SJCRH30 (cell line): Measurements from ENCODE around the gene ZNF746. TPM values are rescaled to one million over a fixed set of nuclear protein-coding genes. Genes with fewer than 3 reads are reported as not detected.

Source experiments
- DNase-seq, 2 experiments: peaks; one replicate each; pipeline ENCODE4 v3.0.0-alpha.2; 2015 to 2020
- H3K27ac ChIP-seq: fragments of 250-450 bp; sonication (Bioruptor Pico); 2 replicates; pipeline ENCODE4 v1.5.1; 2020; ENCODE audit warnings: mild to moderate bottlenecking, moderate library complexity
- H3K27me3 ChIP-seq: fragments of 250-450 bp; sonication (Bioruptor Pico); 2 replicates; pipeline ENCODE4 v1.5.1; 2020; ENCODE audit warnings: mild to moderate bottlenecking, moderate library complexity
- H3K36me3 ChIP-seq: fragments of 250-450 bp; sonication (Bioruptor Pico); 2 replicates; pipeline ENCODE4 v1.5.1; 2020; ENCODE audit warnings: mild to moderate bottlenecking, moderate library complexity
- H3K4me1 ChIP-seq: fragments of 250-450 bp; sonication (Bioruptor Pico); 2 replicates; pipeline ENCODE4 v1.5.1; 2020; ENCODE audit warnings: mild to moderate bottlenecking, moderate library complexity
- H3K4me3 ChIP-seq: fragments of 250-450 bp; sonication (Bioruptor Pico); 2 replicates; pipeline ENCODE4 v1.5.1; 2020; ENCODE audit warnings: mild to moderate bottlenecking, moderate library complexity
- H3K9me3 ChIP-seq: fragments of 250-450 bp; sonication (Bioruptor Pico); replicated peaks from 2 replicates; pipeline ENCODE4 v1.5.1; 2020; ENCODE audit warnings: mild to moderate bottlenecking, moderate library complexity
- total RNA-seq: library from RNA; depleted of rRNA; stranded (reverse); fragments of >200 nt; shearing (Covaris generic); gene quantifications from 2 replicates; pipeline ENCODE4 v1.2.3, GENCODE V29; 2014; rRNA removed

The ZNF746 gene
- 13.3 and 14.6 TPM in 2 replicates for total RNA-seq

GRCh38 chr7:149497467-149498261, at the start of gene ZNF746:
Gene ZNF746 (minus strand): TSS chr7:149497809. CDS start chr7:149497536, 273 bp downstream.
- Histone ChIP-seq H3K4me1 (no peaks in the 10 kb centered on the region; the same call in 1 of the 2 replicates), H3K4me3 (peak within 1 kb of the TSS; percentile 66), H3K9me3 (no peaks in the 10 kb centered on the region), H3K36me3 (peaks cover 11% of the 10 kb centered on the region), H3K27ac (no peak within 1 kb of the TSS), H3K27me3 (peaks cover 6% of the 10 kb centered on the region)
- peak; percentile 84 to 89 for DNase-seq

- no peak for DNase-seq
- H3K27me3 ChIP-seq: no peaks in the 10 kb centered on the region
- no peaks in the 10 kb centered on the region for H3K9me3 ChIP-seq
- H3K27ac ChIP-seq: no peak overlapping the region
- H3K4me3 ChIP-seq: no peak overlapping the region
- peaks cover 54% of the 10 kb centered on the region for H3K36me3 ChIP-seq
- H3K4me1 ChIP-seq: no peaks in the 10 kb centered on the region
Observed at GRCh38 chr7:149547126-149547525, 49.5 kb upstream of the ZNF746 start.

GRCh38 chr7:149546331-149546730, 48.7 kb upstream of the ZNF746 start:
- H3K4me1 ChIP-seq: no peaks in the 10 kb centered on the region
- DNase-seq: no peak
- H3K27me3 ChIP-seq: no peaks in the 10 kb centered on the region
- peaks cover 48% of the 10 kb centered on the region for H3K36me3 ChIP-seq
- no peak overlapping the region for H3K27ac ChIP-seq
- H3K9me3 ChIP-seq: peaks cover under 1% of the 10 kb centered on the region; the same call in 1 of the 2 replicates
- no peak overlapping the region for H3K4me3 ChIP-seq

GRCh38 chr7:149544028-149544427, 46.4 kb upstream of the ZNF746 start:
- no peak overlapping the region for H3K27ac ChIP-seq
- no peaks in the 10 kb centered on the region for H3K27me3 ChIP-seq
- no peak for DNase-seq
- H3K4me1 ChIP-seq: no peaks in the 10 kb centered on the region
- peaks cover 8% of the 10 kb centered on the region; the same call in 1 of the 2 replicates for H3K9me3 ChIP-seq
- H3K4me3 ChIP-seq: no peak overlapping the region
- peaks cover 28% of the 10 kb centered on the region for H3K36me3 ChIP-seq

GRCh38 chr7:149532654-149533053, 35.0 kb upstream of the ZNF746 start:
- Histone ChIP-seq H3K4me3 (no peak overlapping the region), H3K27ac (no peak overlapping the region), H3K4me1 (no peaks in the 10 kb centered on the region), H3K9me3 (peaks cover 25% of the 10 kb centered on the region), H3K36me3 (no peaks in the 10 kb centered on the region), H3K27me3 (no peaks in the 10 kb centered on the region)
- DNase-seq: no peak

- Histone ChIP-seq H3K36me3 (no peaks in the 10 kb centered on the region), H3K9me3 (peaks cover 25% of the 10 kb centered on the region), H3K27ac (no peak overlapping the region), H3K27me3 (no peaks in the 10 kb centered on the region), H3K4me1 (no peaks in the 10 kb centered on the region), H3K4me3 (no peak overlapping the region)
- peak in 1 of 2 experiments; percentile 15 for DNase-seq
Observed at GRCh38 chr7:149529136-149529718, 31.6 kb upstream of the ZNF746 start.

- DNase-seq: no peak
- Histone ChIP-seq H3K4me3 (no peak overlapping the region), H3K4me1 (no peaks in the 10 kb centered on the region), H3K27me3 (no peaks in the 10 kb centered on the region; the same call in 1 of the 2 replicates), H3K9me3 (peaks cover 17% of the 10 kb centered on the region), H3K36me3 (no peaks in the 10 kb centered on the region), H3K27ac (no peak overlapping the region)
Observed at GRCh38 chr7:149527414-149527813, 29.8 kb upstream of the ZNF746 start.

- no peak overlapping the region for H3K4me3 ChIP-seq
- H3K4me1 ChIP-seq: no peaks in the 10 kb centered on the region
- no peaks in the 10 kb centered on the region; the same call in 1 of the 2 replicates for H3K27me3 ChIP-seq
- no peak for DNase-seq
- no peaks in the 10 kb centered on the region for H3K36me3 ChIP-seq
- H3K27ac ChIP-seq: no peak overlapping the region
- H3K9me3 ChIP-seq: peaks cover 13% of the 10 kb centered on the region
Observed at GRCh38 chr7:149525280-149525679, 27.7 kb upstream of the ZNF746 start.

- Histone ChIP-seq H3K27me3 (no peaks in the 10 kb centered on the region; the same call in 1 of the 2 replicates), H3K27ac (no peak overlapping the region), H3K36me3 (no peaks in the 10 kb centered on the region), H3K4me3 (no peak overlapping the region), H3K9me3 (peaks cover 5% of the 10 kb centered on the region; the same call in 1 of the 2 replicates), H3K4me1 (no peaks in the 10 kb centered on the region)
- no peak for DNase-seq
Observed at GRCh38 chr7:149524394-149524793, 26.8 kb upstream of the ZNF746 start.

GRCh38 chr7:149510248-149510647, 12.6 kb upstream of the ZNF746 start:
- Histone ChIP-seq H3K4me1 (no peaks in the 10 kb centered on the region), H3K27me3 (no peaks in the 10 kb centered on the region), H3K27ac (no peak overlapping the region), H3K4me3 (no peak overlapping the region), H3K36me3 (no peaks in the 10 kb centered on the region), H3K9me3 (peaks cover 9% of the 10 kb centered on the region)
- no peak for DNase-seq

GRCh38 chr7:149509774-149510173, 12.2 kb upstream of the ZNF746 start:
- H3K27me3 ChIP-seq: no peaks in the 10 kb centered on the region
- H3K27ac ChIP-seq: no peak overlapping the region
- no peaks in the 10 kb centered on the region for H3K36me3 ChIP-seq
- no peak for DNase-seq
- H3K4me3 ChIP-seq: no peak overlapping the region
- H3K4me1 ChIP-seq: no peaks in the 10 kb centered on the region
- peaks cover 12% of the 10 kb centered on the region for H3K9me3 ChIP-seq

GRCh38 chr7:149505551-149505950, 7.9 kb upstream of the ZNF746 start:
- H3K9me3 ChIP-seq: peaks cover 15% of the 10 kb centered on the region
- no peaks in the 10 kb centered on the region; the same call in 1 of the 2 replicates for H3K27me3 ChIP-seq

GRCh38 chr7:149501651-149502050, 4.0 kb upstream of the ZNF746 start:
- Histone ChIP-seq H3K9me3 (peaks cover 7% of the 10 kb centered on the region), H3K36me3 (no peaks in the 10 kb centered on the region), H3K27me3 (peaks cover 6% of the 10 kb centered on the region), H3K4me1 (no peaks in the 10 kb centered on the region), H3K4me3 (no peak overlapping the region), H3K27ac (no peak overlapping the region)
- DNase-seq: no peak

More at GRCh38 chr7:149505551-149505950, 7.9 kb upstream of the ZNF746 start:
- Histone ChIP-seq H3K36me3 (no peaks in the 10 kb centered on the region), H3K4me3 (no peak overlapping the region), H3K27ac (no peak overlapping the region), H3K4me1 (no peaks in the 10 kb centered on the region)
- DNase-seq: no peak

- no peak overlapping the region for H3K27ac ChIP-seq
- no peak for DNase-seq
- no peaks in the 10 kb centered on the region; the same call in 1 of the 2 replicates for H3K4me1 ChIP-seq
- no peak overlapping the region for H3K4me3 ChIP-seq
- H3K27me3 ChIP-seq: peaks cover 6% of the 10 kb centered on the region
- no peaks in the 10 kb centered on the region for H3K36me3 ChIP-seq
- peaks cover 7% of the 10 kb centered on the region for H3K9me3 ChIP-seq
Observed at GRCh38 chr7:149500910-149501309, 3.3 kb upstream of the ZNF746 start.

- no peaks in the 10 kb centered on the region; the same call in 1 of the 2 replicates for H3K4me1 ChIP-seq
- H3K9me3 ChIP-seq: peaks cover 7% of the 10 kb centered on the region
- H3K4me3 ChIP-seq: no peak overlapping the region
- H3K36me3 ChIP-seq: no peaks in the 10 kb centered on the region; the same call in 1 of the 2 replicates
- no peak for DNase-seq
- H3K27me3 ChIP-seq: peaks cover 6% of the 10 kb centered on the region
- no peak overlapping the region for H3K27ac ChIP-seq
Observed at GRCh38 chr7:149500201-149500600, 2.6 kb upstream of the ZNF746 start.
